Activated gamma-delta T cell (primary cell): ENCODE data around the gene CFAP161.

Experiments
- DNase-seq: peaks from one replicate; lab custom pipeline; 2025; lab: John Stamatoyannopoulos, UW
- total RNA-seq, 2 donors: gene quantifications; one replicate each; lab custom pipeline; 2026; lab: John Stamatoyannopoulos, UW

CFAP161 gene
- 0.74 to 1.1 reads per million in 2 donors for total RNA-seq

GRCh38 chr15:81133782-81134461 is at the start of gene CFAP161:
TSS of gene CFAP161 (plus strand) at chr15:81134270. CDS start at chr15:81134330, 60 bp downstream.
- no peak for DNase-seq

GRCh38 chr15:81084716-81085115 is 49.4 kb upstream of the CFAP161 start:
- DNase-seq, result no peak

- no peak for DNase-seq
These were observed 48.9 kb upstream of the CFAP161 start for GRCh38 chr15:81085213-81085612.

GRCh38 chr15:81085898-81086297 is 48.2 kb upstream of the CFAP161 start:
- no peak for DNase-seq

- no peak for DNase-seq
These were observed 47.0 kb upstream of the CFAP161 start for GRCh38 chr15:81087066-81087465.

GRCh38 chr15:81087694-81088093 is 46.4 kb upstream of the CFAP161 start:
- DNase-seq, result no peak

GRCh38 chr15:81088470-81089013 is 45.5 kb upstream of the CFAP161 start:
- DNase-seq, result no peak

GRCh38 chr15:81091889-81092558 is 42.0 kb upstream of the CFAP161 start:
- DNase-seq, result no peak

GRCh38 chr15:81092559-81092902 is 41.5 kb upstream of the CFAP161 start:
- no peak for DNase-seq

GRCh38 chr15:81093961-81094360 is 40.1 kb upstream of the CFAP161 start:
- DNase-seq, result no peak

- no peak for DNase-seq
These were observed 38.2 kb upstream of the CFAP161 start for GRCh38 chr15:81095690-81096365.

- DNase-seq, result no peak
These were observed 37.7 kb upstream of the CFAP161 start for GRCh38 chr15:81096398-81096797.

- no peak for DNase-seq
These were observed 36.8 kb upstream of the CFAP161 start for GRCh38 chr15:81097116-81097889.

GRCh38 chr15:81097890-81098280 is 36.2 kb upstream of the CFAP161 start:
- no peak for DNase-seq

GRCh38 chr15:81098349-81098748 is 35.7 kb upstream of the CFAP161 start:
- DNase-seq, result no peak

GRCh38 chr15:81098861-81099651 is 35.0 kb upstream of the CFAP161 start:
- no peak for DNase-seq

- no peak for DNase-seq
These were observed 31.9 kb upstream of the CFAP161 start for GRCh38 chr15:81101894-81102815.

- DNase-seq, result no peak
These were observed 30.2 kb upstream of the CFAP161 start for GRCh38 chr15:81103857-81104256.

GRCh38 chr15:81105545-81105944 is 28.5 kb upstream of the CFAP161 start:
- DNase-seq, result no peak

GRCh38 chr15:81106560-81106959 is 27.5 kb upstream of the CFAP161 start:
- DNase-seq, result no peak
